GM23248 (cell line): Measurements from ENCODE around the gene PARVA.

ENCODE experiments used
- EZH2 ChIP-seq: fragments of 200-600 bp; sonication (generic); IDR thresholded peaks from 2 replicates; pipeline ENCODE4 v1.6.1; 2018; ENCODE audit warnings: antibody characterized with exemption, mild to moderate bottlenecking; ENCODE audit not compliant: insufficient read depth, poor library complexity, severe bottlenecking
- EZH2phosphoT487 ChIP-seq: fragments of 200-600 bp; sonication (generic); IDR thresholded peaks from 2 replicates; pipeline ENCODE4 v1.6.1; 2018; ENCODE audit warnings: antibody characterized with exemption, moderate library complexity, mild to moderate bottlenecking, low read depth; ENCODE audit not compliant: insufficient read depth

- no peak for TF ChIP-seq EZH2phosphoT487
- no peak for TF ChIP-seq EZH2
Measured at GRCh38 chr11:12573707-12574485, 196.5 kb downstream of the PARVA start.
